Measurements from ENCODE around the gene TAGLN.

Gene TAGLN

GRCh38 chr11:117187799-117188481, 11.2 kb upstream of the TAGLN start:
- no peak overlapping the region for H3K27ac ChIP-seq (ENCODE audit: low read depth, low read length)
- no peaks in the 10 kb centered on the region for H3K79me2 ChIP-seq (ENCODE audit: control insufficient read depth, low read length)
- no peaks in the 10 kb centered on the region for H3K9me3 ChIP-seq (ENCODE audit: control insufficient read depth, insufficient read depth, low read length)
- no peaks in the 10 kb centered on the region for H3K9me2 ChIP-seq (replicated peaks; ENCODE audit: control insufficient read depth, low read length)
- no peaks in the 10 kb centered on the region for H4K20me1 ChIP-seq (ENCODE audit: control insufficient read depth, insufficient read depth, low read depth, low read length)
- TF ChIP-seq, protein P1, sequence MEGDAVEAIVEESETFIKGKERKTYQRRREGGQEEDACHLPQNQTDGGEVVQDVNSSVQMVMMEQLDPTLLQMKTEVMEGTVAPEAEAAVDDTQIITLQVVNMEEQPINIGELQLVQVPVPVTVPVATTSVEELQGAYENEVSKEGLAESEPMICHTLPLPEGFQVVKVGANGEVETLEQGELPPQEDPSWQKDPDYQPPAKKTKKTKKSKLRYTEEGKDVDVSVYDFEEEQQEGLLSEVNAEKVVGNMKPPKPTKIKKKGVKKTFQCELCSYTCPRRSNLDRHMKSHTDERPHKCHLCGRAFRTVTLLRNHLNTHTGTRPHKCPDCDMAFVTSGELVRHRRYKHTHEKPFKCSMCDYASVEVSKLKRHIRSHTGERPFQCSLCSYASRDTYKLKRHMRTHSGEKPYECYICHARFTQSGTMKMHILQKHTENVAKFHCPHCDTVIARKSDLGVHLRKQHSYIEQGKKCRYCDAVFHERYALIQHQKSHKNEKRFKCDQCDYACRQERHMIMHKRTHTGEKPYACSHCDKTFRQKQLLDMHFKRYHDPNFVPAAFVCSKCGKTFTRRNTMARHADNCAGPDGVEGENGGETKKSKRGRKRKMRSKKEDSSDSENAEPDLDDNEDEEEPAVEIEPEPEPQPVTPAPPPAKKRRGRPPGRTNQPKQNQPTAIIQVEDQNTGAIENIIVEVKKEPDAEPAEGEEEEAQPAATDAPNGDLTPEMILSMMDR (IDR thresholded peaks at IDR 0.05; ENCODE audit: low read depth, low read length, poor library complexity, severe bottlenecking), result no peak
- no peak for TF ChIP-seq EZH2phosphoT487 (IDR thresholded peaks at IDR 0.05; ENCODE audit: borderline replicate concordance, low read length)
- H3K4me3 ChIP-seq (ENCODE audit: low read length), result no peak overlapping the region
- peaks cover 6% of the 10 kb centered on the region for H3K36me3 ChIP-seq (ENCODE audit: control insufficient read depth, low read length)
- no peaks in the 10 kb centered on the region for H3K27me3 ChIP-seq (ENCODE audit: control insufficient read depth, low read length)
- no peaks in the 10 kb centered on the region for H3F3A ChIP-seq (ENCODE audit: control insufficient read depth, insufficient read depth)
- H3K4me2 ChIP-seq (ENCODE audit: low read length), result no peak overlapping the region
- peaks cover 33% of the 10 kb centered on the region for H3K4me1 ChIP-seq (ENCODE audit: control insufficient read depth, low read length)

DNA sequence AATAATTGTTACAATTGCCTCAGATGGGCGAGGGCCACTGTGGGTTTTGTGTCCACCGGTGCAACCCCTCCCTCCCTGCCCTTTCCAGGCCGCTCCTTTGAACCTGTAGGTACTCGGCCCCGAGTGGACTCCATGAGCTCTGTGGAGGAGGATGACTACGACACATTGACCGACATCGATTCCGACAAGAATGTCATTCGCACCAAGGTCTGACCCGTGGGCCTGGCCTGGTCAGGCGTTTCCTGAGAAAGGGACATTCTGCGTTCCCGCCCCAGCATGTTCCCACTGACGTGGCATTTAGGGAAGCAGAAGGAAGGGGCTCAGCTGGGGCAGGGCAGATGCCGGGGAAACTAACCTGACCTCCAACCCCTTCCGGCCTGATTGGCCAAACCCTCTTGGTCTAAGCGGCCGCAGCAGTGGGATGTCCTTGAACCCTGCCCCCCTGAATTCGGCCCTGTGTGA, 10.5 kb upstream of the TAGLN start:
- Histone ChIP-seq H3F3A (ENCODE audit: control insufficient read depth, insufficient read depth) (no peaks in the 10 kb centered on the region), H3K4me3 (ENCODE audit: low read length) (no peak overlapping the region), H3K36me3 (ENCODE audit: control insufficient read depth, low read length) (peaks cover 6% of the 10 kb centered on the region), H3K9me3 (ENCODE audit: control insufficient read depth, insufficient read depth, low read length) (no peaks in the 10 kb centered on the region), H4K20me1 (ENCODE audit: control insufficient read depth, insufficient read depth, low read depth, low read length) (no peaks in the 10 kb centered on the region), H3K27ac (ENCODE audit: low read depth, low read length) (no peak overlapping the region), H3K4me1 (ENCODE audit: control insufficient read depth, low read length) (peaks cover 33% of the 10 kb centered on the region), H3K9me2 (replicated peaks; ENCODE audit: control insufficient read depth, low read length) (no peaks in the 10 kb centered on the region), H3K27me3 (ENCODE audit: control insufficient read depth, low read length) (no peaks in the 10 kb centered on the region), H3K4me2 (ENCODE audit: low read length) (no peak overlapping the region), H3K79me2 (ENCODE audit: control insufficient read depth, low read length) (no peaks in the 10 kb centered on the region)
- TF ChIP-seq, protein P1 (IDR thresholded peaks at IDR 0.05; ENCODE audit: low read depth, low read length, poor library complexity, severe bottlenecking), result no peak
- TF ChIP-seq EZH2phosphoT487 (IDR thresholded peaks at IDR 0.05; ENCODE audit: borderline replicate concordance, low read length), result no peak

GRCh38 chr11:117189191-117189940, 9.8 kb upstream of the TAGLN start:
- H3K36me3 ChIP-seq (ENCODE audit: control insufficient read depth, low read length), result peaks cover 6% of the 10 kb centered on the region
- H3K9me2 ChIP-seq (replicated peaks; ENCODE audit: control insufficient read depth, low read length), result no peaks in the 10 kb centered on the region
- H3K4me3 ChIP-seq (ENCODE audit: low read length), result 0 out of 2 replicates have a peak overlapping the region, but pooled peaks have one; percentile 2
- no peaks in the 10 kb centered on the region for H3K27me3 ChIP-seq (ENCODE audit: control insufficient read depth, low read length)
- H3K27ac ChIP-seq (ENCODE audit: low read depth, low read length), result no peak overlapping the region
- H3K4me1 ChIP-seq (ENCODE audit: control insufficient read depth, low read length), result peaks cover 33% of the 10 kb centered on the region
- H4K20me1 ChIP-seq (ENCODE audit: control insufficient read depth, insufficient read depth, low read depth, low read length), result no peaks in the 10 kb centered on the region
- H3F3A ChIP-seq (ENCODE audit: control insufficient read depth, insufficient read depth), result no peaks in the 10 kb centered on the region
- no peaks in the 10 kb centered on the region for H3K9me3 ChIP-seq (ENCODE audit: control insufficient read depth, insufficient read depth, low read length)
- TF ChIP-seq, protein P1 (IDR thresholded peaks at IDR 0.05; ENCODE audit: low read depth, low read length, poor library complexity, severe bottlenecking), result no peak
- H3K79me2 ChIP-seq (ENCODE audit: control insufficient read depth, low read length), result no peaks in the 10 kb centered on the region
- H3K4me2 ChIP-seq (ENCODE audit: low read length), result peak overlapping the region; percentile 25

Measured in DOHH2 (cell line).